Parathyroid adenoma (tissue), 2 donors: ENCODE results near the gene ZBTB43.
"Not testable (repeated sequence)": the region's sequence is repeated elsewhere in the genome, so short reads cannot be mapped to it uniquely, and the experiment has no call there.

Experiments
- H2AFZ ChIP-seq: fragments of 300-600 bp; sonication (generic); one replicate; pipeline ENCODE4 v1.7.0; 2017; ENCODE audit warnings: antibody characterized with exemption, mild to moderate bottlenecking
- H3K27ac ChIP-seq: fragments of 300-600 bp; sonication (generic); one replicate; pipeline ENCODE4 v1.7.0; 2017
- H3K27me3 ChIP-seq: fragments of 300-600 bp; sonication (generic); one replicate; pipeline ENCODE4 v1.7.0; 2017; ENCODE audit warnings: low read length; ENCODE audit not compliant: control insufficient read depth, insufficient read depth
- H3K36me3 ChIP-seq: fragments of 300-600 bp; sonication (generic); one replicate; pipeline ENCODE4 v1.7.0; 2017; ENCODE audit warnings: low read length; ENCODE audit not compliant: control insufficient read depth, insufficient read depth
- H3K4me1 ChIP-seq: fragments of 300-600 bp; sonication (generic); one replicate; pipeline ENCODE4 v1.7.0; 2017; ENCODE audit warnings: control low read depth
- H3K4me2 ChIP-seq: fragments of 300-600 bp; sonication (generic); one replicate; pipeline ENCODE4 v1.7.0; 2017; ENCODE audit warnings: low read length
- H3K4me3 ChIP-seq: fragments of 300-600 bp; sonication (generic); one replicate; pipeline ENCODE4 v1.7.0; 2017; ENCODE audit warnings: low read depth, low read length
- H3K79me2 ChIP-seq: fragments of 300-600 bp; sonication (generic); one replicate; pipeline ENCODE4 v1.7.0; 2017; ENCODE audit warnings: control low read depth
- H3K9ac ChIP-seq: fragments of 300-600 bp; sonication (generic); one replicate; pipeline ENCODE4 v1.7.0; 2017; ENCODE audit warnings: mild to moderate bottlenecking
- H3K9me3 ChIP-seq: fragments of 300-600 bp; sonication (generic); one replicate; pipeline ENCODE4 v1.7.0; 2017; ENCODE audit warnings: low read length; ENCODE audit not compliant: control insufficient read depth
- CTCF ChIP-seq: fragments of 300-600 bp; sonication (generic); IDR thresholded peaks from one replicate; pipeline ENCODE4 v1.7.0; 2017; ENCODE audit warnings: antibody characterized with exemption, mild to moderate bottlenecking
- donor health status: primary hyperparathyroidism.

The ZBTB43 gene

GRCh38 chr9:126775926-126776325 lies 28.9 kb upstream of the ZBTB43 start:
- Histone ChIP-seq H3K36me3 (no peaks in the 10 kb centered on the region), H3K9me3 (no peaks in the 10 kb centered on the region), H3K9ac (no peak overlapping the region), H3K27me3 (no peaks in the 10 kb centered on the region), H3K27ac (no peak overlapping the region), H2AFZ (no peak overlapping the region), H3K4me1 (no peaks in the 10 kb centered on the region), H3K4me3 (no peak overlapping the region), H3K4me2 (no peak overlapping the region), H3K79me2 (no peaks in the 10 kb centered on the region)
- TF ChIP-seq CTCF = no peak

- Histone ChIP-seq H3K9me3 (no peaks in the 10 kb centered on the region), H3K36me3 (no peaks in the 10 kb centered on the region), H3K27ac (no peak overlapping the region), H3K9ac (no peak overlapping the region), H3K4me1 (no peaks in the 10 kb centered on the region), H3K79me2 (no peaks in the 10 kb centered on the region), H3K4me2 (no peak overlapping the region), H3K27me3 (no peaks in the 10 kb centered on the region), H2AFZ (no peak overlapping the region), H3K4me3 (no peak overlapping the region)
- TF ChIP-seq CTCF = no peak
Observed at GRCh38 chr9:126777733-126778132, 27.1 kb upstream of the ZBTB43 start.

- Histone ChIP-seq H3K27me3 (no peaks in the 10 kb centered on the region), H3K27ac (no peak overlapping the region), H3K4me3 (no peak overlapping the region), H3K4me1 (no peaks in the 10 kb centered on the region), H3K9ac (no peak overlapping the region), H3K79me2 (no peaks in the 10 kb centered on the region), H2AFZ (no peak overlapping the region), H3K36me3 (no peaks in the 10 kb centered on the region), H3K4me2 (no peak overlapping the region), H3K9me3 (no peaks in the 10 kb centered on the region)
- no peak for TF ChIP-seq CTCF
Observed at GRCh38 chr9:126778141-126778540, 26.7 kb upstream of the ZBTB43 start.

- not testable (repeated sequence) for H3K9me3 ChIP-seq, H3K9ac ChIP-seq, H3K27ac ChIP-seq, H3K36me3 ChIP-seq, H2AFZ ChIP-seq, H3K4me1 ChIP-seq, H3K79me2 ChIP-seq, H3K27me3 ChIP-seq, H3K4me3 ChIP-seq, H3K4me2 ChIP-seq
Observed at GRCh38 chr9:126778696-126779095, 26.1 kb upstream of the ZBTB43 start.

GRCh38 chr9:126781186-126782052 lies 23.4 kb upstream of the ZBTB43 start:
- Histone ChIP-seq H3K27ac (no peak overlapping the region), H3K9me3 (no peaks in the 10 kb centered on the region), H3K36me3 (no peaks in the 10 kb centered on the region), H3K9ac (no peak overlapping the region), H3K4me2 (no peak overlapping the region), H3K79me2 (no peaks in the 10 kb centered on the region), H3K4me3 (peak overlapping the region; percentile 23), H3K4me1 (no peaks in the 10 kb centered on the region), H3K27me3 (no peaks in the 10 kb centered on the region), H2AFZ (no peak overlapping the region)
- TF ChIP-seq CTCF = peak; percentile 86
